ENCODE measurements around the gene MYBPHL. TPM values are rescaled to one million over a fixed set of nuclear protein-coding genes. Genes with fewer than 3 reads are reported as not detected.

The MYBPHL gene
- total and polyA plus RNA-seq, 2 of the 13 experiments (the other 11 are each of a cell fraction or from before 2014, with no cell fraction given), result 3.7 to 3.8 TPM

DNA sequence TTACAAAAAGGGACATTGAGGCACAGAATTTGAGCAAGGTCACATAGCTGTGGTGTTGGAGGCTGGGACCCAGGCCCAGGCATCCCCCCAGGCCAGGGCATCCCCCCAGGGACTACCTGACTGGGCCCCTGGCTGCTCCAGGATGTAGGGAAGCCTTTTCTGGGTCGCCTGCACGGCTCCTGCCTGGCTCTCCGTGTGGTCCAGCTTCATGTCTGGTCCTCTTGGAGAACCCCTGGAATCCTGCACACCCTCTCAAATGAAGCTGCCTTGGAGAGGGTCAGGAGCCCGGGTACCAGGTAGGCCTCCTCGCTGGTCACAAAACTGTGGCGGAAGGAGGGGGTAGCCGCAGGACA is 58.4 kb downstream of the MYBPHL start:
- ATAC-seq (peak; percentile 5; the same call in 2 of the 3 replicates), DNase-seq (ENCODE audit: low spot score) (no peak), FAIRE-seq (no peak)
- in situ Hi-C loops (cut with HindIII; ENCODE audit: extremely low pct_ligation_motif_present, low pct_unique_long_range_greater_than_20kb) (no loop called here), intact Hi-C loops (cut with micrococcal nuclease; ENCODE audit: unreplicated experiment) (no loop called here)
- WGBS (ENCODE audit: low lambda C conversion rate), result 51% methylated on average over 7 of the region's 7 CpGs
- H3K9me3 ChIP-seq (ENCODE audit: low read length), result no peaks in the 10 kb centered on the region
- H3K27me3 ChIP-seq (ENCODE audit: control insufficient read depth in 1 of 2, insufficient read depth in 2 of 2, low read length in 2 of 2), result peaks cover 4 to 28% of the 10 kb centered on the region in 2 experiments; a peak in 4 of 5 replicates
- H3K4me2 ChIP-seq (ENCODE audit: low read depth, low read length), result peak overlapping the region; percentile 75
- CTCF ChIA-PET (ENCODE audit: low intra/inter-chr PET ratio, low total read pairs), result interaction anchor here (1.8 kb wide), 1 partner anchor 16 kb away, joined by 5 read pairs; no protein-coding TSS in a partner anchor
- H3K36me3 ChIP-seq (replicated peaks in 1 of 2; ENCODE audit: control insufficient read depth in 1 of 2, insufficient read depth in 2 of 2, low read length in 2 of 2), result no peaks in the 10 kb centered on the region; a peak in 1 of 5 replicates
- peaks cover 28% of the 10 kb centered on the region for H3K4me1 ChIP-seq (ENCODE audit: insufficient read depth, low read length)
- H3K27ac ChIP-seq (ENCODE audit: extremely low read length, insufficient read depth, low read length), result no peak overlapping the region
- no peak for TF ChIP-seq ZHX2 (IDR thresholded peaks at IDR 0.05; ENCODE audit: low read depth)
- no peak for TF ChIP-seq ZHX2 (CRISPR knock-in tag; IDR thresholded peaks at IDR 0.05; ENCODE audit: borderline replicate concordance)
- no peak for TF ChIP-seq GTF2F1 (IDR thresholded peaks at IDR 0.05; ENCODE audit: low read length)
- TF ChIP-seq CENPX (CRISPR knock-in tag; IDR thresholded peaks at IDR 0.05), result no peak
- TF ChIP-seq ZNF746 (CRISPR knock-in tag; IDR thresholded peaks at IDR 0.05), result no peak
- no peak for TF ChIP-seq ZFP36 (IDR thresholded peaks at IDR 0.05; ENCODE audit: borderline replicate concordance, low read depth, low read length, partially characterized antibody)
- H2AFZ ChIP-seq (ENCODE audit: low read length), result no peak overlapping the region
- POLR2A ChIA-PET, result interaction anchor here (1.0 kb wide), 2 partner anchors 8 to 9 kb away, joined by 3 read pairs; no protein-coding TSS in a partner anchor
- H3K79me2 ChIP-seq (ENCODE audit: insufficient read depth, low read length), result no peaks in the 10 kb centered on the region
- no TSS peak for BruUV-seq (replicated peaks)
- no peak overlapping the region for H3K9ac ChIP-seq (ENCODE audit: insufficient read depth, low read depth, low read length)
- H3K4me3 ChIP-seq (replicated peaks in 1 of 3; ENCODE audit: insufficient read depth in 1 of 3, low read depth in 2 of 3, low read length in 3 of 3), result peak overlapping the region in 1 of 3 experiments; percentile 55; a peak in 1 of 6 replicates
- H4K20me1 ChIP-seq (ENCODE audit: insufficient read depth, low read length), result no peaks in the 10 kb centered on the region
